ENCODE results near the gene RNF227.

The RNF227 gene

GRCh38 chr17:7881276-7882054 is 34.6 kb downstream of the RNF227 start:
- TF ChIP-seq CTCF (IDR thresholded peaks at IDR 0.05): no peak

GRCh38 chr17:7880076-7880868 is 35.8 kb downstream of the RNF227 start:
- TF ChIP-seq CTCF (IDR thresholded peaks at IDR 0.05): no peak

- no peak for TF ChIP-seq CTCF (IDR thresholded peaks at IDR 0.05)
Observed at GRCh38 chr17:7878234-7878633, 37.9 kb downstream of the RNF227 start.

- TF ChIP-seq CTCF (IDR thresholded peaks at IDR 0.05): no peak
Observed at GRCh38 chr17:7875804-7876370, 40.2 kb downstream of the RNF227 start.

GRCh38 chr17:7873051-7873450 is 43.0 kb downstream of the RNF227 start:
- TF ChIP-seq CTCF (IDR thresholded peaks at IDR 0.05): no peak

GRCh38 chr17:7867881-7868329 is 48.2 kb downstream of the RNF227 start:
- no peak for TF ChIP-seq CTCF (IDR thresholded peaks at IDR 0.05)

- TF ChIP-seq CTCF (IDR thresholded peaks at IDR 0.05): no peak
Observed at GRCh38 chr17:7864995-7865650, 51.0 kb downstream of the RNF227 start.

All from LNCAP (cell line).